GM21390 (cell line): ENCODE results near the gene NOXA1.
"Not testable (repeated sequence)": the region's sequence is repeated elsewhere in the genome, so short reads cannot be mapped to it uniquely, and the experiment has no call there.

Source experiments
- ATAC-seq: cut with Tn5 transposase; IDR thresholded peaks from one replicate; pipeline ENCODE4 v1.9.1; 2021; ENCODE audit not compliant: unreplicated experiment

Gene NOXA1

DNA sequence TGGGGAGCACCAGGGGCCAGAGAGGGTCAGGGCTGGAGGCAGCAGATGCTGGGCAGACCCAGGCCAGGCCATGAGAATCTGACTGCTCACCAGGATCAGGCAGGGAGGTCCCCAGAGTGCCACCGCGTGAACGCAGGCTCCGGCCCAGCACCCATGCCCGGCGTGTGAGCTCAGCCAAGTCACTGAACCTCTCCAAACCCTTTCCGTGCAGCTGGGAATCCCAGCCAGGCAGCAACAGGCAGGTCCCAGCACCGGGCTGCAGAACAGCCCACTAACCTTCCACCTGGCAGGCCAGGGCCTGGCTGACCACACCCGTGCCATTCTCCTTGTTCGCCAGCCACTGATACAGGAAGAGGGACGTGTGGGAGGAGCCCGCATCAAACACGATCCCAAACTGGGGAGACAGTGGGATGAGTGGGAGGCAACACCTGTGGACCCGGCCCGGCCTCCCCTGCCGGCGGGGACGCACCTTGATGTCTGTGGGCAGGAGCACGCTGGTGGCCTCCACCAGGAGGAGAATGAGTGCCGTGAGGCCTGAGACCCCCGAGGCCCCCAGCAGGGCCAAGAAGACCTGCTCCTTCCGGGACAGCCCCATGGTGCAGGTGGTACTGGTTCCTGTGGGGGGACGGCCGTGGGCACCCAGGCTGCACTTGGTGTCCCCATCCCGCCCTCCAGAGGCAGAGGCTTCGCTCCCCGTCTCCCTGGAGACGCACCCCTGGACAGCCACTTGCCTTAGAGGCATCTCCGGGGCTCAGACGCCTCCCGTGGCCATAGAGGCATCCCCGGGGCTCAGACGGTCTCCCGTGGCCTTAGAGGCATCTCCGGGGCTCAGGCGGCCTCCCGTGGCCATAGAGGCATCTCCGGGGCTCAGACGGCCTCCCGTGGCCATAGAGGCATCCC, 14.7 kb downstream of the NOXA1 start:
- no peak for ATAC-seq

- ATAC-seq, result no peak
Observed at GRCh38 chr9:137438591-137439157, 15.5 kb downstream of the NOXA1 start.

DNA sequence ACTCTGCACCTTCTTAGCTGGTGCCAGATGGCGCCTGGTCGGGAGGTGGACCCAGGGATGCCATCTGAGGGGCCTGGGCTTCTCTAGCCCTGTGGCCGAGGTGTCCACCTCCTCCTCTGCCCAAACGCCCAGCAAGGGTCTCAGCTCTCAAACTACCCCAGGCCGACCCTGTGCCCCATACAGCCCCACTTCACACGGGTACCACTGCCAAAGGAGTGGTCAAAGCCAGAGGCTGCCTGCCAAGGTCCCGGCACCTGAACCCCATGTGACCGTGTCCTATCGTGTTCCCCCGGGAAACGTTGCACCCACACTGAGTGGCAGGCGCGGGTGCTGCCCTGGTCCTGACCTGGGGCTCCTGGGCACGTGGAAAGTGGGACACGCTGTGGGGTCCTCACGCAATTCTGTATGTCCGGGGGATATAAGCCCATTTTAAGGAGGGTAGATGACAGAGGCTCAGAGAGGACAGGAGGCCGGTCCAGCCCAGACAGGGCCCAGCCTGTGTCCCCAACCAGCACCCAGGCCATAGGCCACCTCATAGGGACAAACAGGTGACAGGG, 16.0 kb downstream of the NOXA1 start:
- no peak for ATAC-seq

DNA sequence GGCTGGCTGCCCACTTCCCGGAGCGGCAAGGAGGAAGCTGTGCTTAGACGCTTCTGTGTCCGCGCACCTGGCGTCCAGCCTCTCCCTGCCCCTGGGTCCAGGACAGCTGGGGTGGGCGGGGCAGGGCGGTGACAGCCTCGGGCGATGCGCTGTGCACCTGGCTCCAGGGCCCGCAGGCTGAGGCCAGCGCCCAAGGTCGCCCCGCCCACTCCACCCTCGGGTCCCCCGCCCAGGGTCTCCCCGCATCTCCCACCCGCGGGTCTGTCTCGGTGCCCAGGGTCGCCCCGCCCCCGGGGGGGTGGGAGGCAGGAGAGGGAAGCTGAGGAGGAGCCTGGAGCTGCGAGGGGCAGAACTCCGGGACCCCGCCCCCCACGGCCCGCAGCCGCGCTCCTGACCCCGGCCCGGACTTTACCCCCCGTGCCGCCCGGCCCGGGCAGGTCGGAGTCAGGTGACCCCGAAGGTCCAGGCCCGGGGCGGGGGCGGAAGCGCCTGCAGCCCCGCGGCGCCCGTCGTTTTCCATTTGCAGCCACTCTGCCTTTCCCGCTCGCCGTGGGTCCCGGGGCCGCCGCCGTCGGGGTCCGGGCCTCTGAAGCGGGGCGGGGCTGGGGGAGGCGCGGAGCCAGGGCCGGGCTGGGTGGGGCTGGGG, 18.2 kb downstream of the NOXA1 start, which contains the start of gene ENTPD8:
Gene ENTPD8, minus strand, starts transcription at position 69 of the 646 bp plus-strand sequence. CDS start 3,072 bp downstream, outside the sequence.
- no peak for ATAC-seq

DNA sequence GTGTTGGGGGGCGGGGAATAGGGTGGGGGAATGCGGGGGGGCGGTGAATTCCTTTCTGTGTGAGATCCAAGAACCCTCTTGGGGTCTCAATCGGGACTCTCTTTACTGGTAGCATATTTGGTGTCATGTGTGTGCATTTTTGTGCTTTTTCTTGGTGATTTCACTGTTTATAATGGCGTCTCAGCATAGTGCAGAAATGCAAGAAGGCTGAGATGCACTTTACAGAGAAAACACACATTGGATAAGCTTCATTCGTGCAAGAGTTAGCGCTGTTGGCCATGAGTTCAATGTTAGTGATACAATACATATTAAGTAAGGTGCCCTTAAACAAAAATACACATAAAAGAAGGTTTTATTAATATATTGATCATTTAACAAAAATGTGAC, 18.7 kb downstream of the NOXA1 start:
- ATAC-seq, result no peak

DNA sequence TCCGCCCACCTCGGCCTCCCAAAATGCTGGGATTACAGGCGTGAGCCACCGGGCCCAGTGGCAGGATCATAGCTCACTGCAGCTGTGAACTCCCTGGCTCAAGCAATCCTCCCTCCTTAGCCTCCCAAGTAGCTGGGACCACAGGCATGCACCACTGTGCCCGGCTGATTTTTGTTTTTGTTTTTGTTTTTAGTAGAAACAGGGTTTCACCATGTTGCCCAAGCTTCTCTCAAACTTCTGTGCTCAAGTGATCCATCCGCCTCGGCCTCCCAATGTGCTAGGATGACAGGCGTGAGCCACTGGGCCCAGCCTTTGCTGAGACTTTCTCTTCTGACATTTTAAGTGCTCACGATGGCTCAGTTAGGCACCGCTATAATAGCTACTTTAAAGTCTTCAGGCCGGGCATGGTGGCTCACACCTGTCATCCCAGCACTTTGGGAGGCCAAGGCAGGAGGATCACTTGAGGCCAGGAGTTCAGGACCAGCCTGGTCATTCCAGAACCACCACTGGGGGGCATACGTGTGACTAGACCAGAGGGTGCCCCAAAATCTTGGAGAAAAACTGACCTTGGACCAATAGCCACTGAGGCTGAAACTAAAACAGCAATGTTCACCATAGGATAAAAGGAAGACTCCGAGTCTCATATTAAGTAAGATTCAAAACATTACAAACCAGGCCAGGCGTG, 21.1 kb downstream of the NOXA1 start:
- ATAC-seq, result no peak

DNA sequence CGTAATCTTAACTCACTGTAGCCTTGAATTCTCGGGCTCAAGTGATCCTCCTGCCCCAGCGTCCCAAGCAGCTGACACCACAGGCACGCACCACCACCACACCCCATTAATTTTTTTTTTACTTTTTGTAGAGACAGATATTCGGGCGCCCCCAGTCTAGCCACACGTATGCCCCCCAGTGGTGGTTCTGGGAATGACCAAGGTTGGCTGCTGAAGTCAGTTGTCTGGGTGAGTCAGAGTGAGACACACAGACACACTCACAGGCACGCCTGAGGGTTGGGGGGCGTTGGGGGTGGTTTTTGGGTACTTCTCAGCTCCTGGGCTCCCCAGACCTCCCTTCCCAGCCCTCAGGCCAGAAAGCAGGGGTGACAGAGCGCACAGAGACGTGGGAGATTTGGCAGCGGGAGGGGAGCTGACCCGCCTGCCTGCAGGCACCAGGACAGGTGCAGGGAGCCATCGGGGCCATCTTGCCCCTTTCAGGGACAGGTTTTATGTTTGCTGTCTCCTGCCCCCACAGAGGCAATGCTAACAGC, 22.1 kb downstream of the NOXA1 start:
- ATAC-seq, result peak; percentile 60

GRCh38 chr9:137445930-137446431, 22.8 kb downstream of the NOXA1 start:
- ATAC-seq, result no peak

DNA sequence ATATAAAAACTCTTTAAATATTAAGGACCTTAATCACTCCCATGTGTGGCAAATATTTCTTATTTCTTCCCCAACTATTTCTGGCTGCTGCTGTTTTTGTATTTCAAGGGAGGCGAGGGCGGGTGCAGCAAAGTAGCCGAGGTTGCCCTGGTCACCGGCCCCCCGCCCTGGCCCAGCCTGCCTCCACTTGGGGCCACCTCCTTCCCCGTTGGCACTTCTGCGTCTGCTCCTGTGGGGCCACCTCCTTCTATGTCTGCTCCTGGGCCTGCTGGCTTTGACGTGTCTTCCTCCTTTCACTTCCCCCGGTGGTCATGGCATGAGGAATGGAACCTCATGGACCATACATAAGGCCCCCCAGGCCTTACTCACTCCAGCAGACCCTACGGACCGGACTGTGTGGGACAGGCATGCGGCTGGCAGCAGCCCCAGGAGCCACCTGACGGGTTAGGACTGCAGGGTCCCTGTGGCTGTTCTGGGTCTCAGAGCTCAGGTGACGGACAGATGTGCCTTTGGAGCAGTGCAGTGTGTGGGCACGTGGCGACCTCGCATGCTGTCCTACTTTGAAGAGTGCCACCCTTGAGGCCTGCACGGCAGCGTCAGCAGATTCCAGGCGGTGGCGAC, 23.8 kb downstream of the NOXA1 start:
- ATAC-seq, result no peak

DNA sequence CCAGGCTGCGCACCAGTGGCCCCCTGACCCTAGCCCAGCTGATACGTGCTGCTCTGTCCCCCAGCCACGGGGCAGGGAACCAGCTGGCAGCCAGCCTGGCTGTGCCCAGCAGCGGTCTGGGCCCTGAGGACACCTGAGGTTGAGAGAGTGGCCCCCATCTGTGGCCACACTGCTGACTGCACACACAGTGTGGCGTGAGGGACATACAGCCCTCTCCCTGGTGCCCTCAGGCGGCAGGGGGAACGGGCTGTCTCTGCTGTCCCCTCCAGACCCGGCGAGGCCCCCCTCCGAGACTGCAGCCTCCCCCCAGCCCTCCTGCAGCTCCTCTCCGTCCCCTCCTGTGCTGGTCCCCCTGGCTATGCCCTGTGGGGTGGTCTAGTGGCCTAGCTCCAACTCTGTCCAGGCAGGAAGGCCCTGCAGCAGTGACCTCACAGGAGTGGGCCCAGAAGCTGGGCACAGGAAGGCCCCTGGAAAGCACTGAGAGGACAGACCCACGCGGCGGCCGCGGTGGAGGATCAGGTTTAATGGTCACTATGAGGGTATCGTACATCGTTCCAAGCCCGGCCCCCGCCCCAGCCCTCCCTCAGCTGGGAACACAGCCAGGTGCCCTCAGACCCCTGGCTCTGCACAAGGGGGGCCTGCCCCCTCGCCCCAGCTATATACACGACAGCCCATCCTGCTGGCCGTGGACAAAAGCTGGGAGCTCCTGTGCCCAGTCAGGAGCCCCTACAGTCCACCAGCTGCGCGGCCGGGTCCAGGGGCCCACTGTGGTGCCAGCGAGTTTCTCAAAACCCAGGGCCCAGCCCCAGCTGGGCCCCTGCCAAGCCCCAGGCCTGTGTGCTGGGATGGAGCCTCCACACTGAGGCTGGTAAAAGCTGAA, 24.8 kb downstream of the NOXA1 start:
- no peak for ATAC-seq

DNA sequence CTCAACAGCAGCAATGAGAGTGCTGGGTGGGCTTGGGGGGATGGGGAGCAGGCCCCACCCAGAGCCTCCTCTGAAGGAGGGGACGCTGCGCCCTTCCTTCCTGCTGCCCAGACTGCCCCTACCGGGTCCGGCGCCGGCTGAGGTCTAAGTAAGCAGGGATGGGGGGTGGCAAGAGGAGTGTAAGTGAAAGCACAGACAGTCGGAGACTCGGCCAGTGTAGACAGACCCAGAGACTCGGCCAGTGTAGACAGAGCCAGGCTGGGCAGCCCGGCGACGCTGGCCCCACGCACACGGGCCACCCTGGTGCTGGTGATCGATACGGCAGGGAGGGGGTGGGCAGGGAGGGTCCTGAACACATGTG, 25.4 kb downstream of the NOXA1 start:
- no peak for ATAC-seq

- ATAC-seq, result no peak
Observed at GRCh38 chr9:137449081-137449844, 26.1 kb downstream of the NOXA1 start.

DNA sequence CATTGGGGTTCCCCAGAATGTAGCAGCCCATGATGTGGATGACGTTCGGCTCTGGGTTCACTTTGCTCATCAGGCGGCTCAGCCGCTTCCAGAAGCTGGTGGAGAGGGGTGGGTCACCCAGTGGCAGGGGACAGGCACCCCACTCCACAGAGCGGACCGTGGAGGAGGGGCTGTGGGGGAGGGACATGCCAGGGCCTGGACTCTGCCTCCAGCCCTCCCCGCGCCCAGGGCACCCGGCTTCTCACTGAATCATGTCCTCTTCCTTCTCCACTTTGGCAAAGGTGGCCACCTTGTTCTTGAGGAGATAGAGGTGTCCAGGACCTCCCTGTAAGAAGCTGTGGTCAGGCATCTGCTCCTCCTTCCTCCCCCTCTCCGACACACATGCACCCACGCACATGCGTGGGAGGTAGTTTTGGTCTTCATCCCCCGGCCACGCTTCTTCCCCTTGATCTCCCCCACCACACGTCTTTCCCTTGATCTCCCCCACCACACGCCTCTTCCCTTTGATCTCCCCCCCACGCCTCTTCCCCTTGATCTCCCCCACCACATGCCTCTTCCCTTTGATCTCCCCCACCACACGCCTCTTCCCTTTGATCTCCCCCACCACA, 26.8 kb downstream of the NOXA1 start:
- ATAC-seq, result no peak

DNA sequence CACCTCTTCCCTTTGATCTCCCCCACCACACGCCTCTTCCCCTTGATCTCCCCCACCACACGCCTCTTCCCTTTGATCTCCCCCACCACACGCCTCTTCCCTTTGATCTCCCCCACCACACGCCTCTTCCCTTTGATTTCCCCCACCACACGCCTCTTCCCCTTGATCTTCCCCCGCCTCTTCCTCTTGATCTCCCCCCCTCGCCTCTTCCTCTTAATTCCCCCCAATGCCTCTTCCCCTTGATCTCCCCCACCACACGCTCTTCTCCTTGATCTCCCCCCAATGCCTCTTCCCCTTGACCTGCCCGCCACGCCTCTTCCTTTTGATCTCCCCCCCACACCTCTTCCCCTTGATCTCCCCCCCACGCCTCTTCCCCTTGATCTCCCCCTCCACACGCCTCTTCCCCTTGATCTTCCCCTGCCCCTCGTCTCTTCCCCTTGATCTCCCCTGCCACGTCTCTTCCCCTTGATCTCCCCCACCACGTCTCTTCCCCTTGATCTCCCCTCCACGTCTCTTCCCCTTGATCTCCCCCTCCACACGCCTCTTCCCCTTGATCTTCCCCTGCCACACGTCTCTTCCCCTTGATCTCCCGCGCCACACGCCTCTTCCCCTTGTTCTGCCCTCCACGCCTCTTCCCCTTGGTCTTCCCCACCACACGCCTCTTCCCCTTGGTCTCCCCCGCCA, 27.5 kb downstream of the NOXA1 start:
- not testable (repeated sequence) for ATAC-seq

GRCh38 chr9:137451264-137452005, 28.2 kb downstream of the NOXA1 start:
- ATAC-seq, result not testable (repeated sequence)

- no peak for ATAC-seq
Observed at GRCh38 chr9:137452006-137452760, 29.0 kb downstream of the NOXA1 start.
